HG03571 (cell line): ENCODE results near the gene PRCP.
"Not testable (repeated sequence)": the region's sequence is repeated elsewhere in the genome, so short reads cannot be mapped to it uniquely, and the experiment has no call there.

ENCODE experiments used
- ATAC-seq: cut with Tn5 transposase; IDR thresholded peaks from one replicate; pipeline ENCODE4 v1.9.1; 2021; ENCODE audit not compliant: unreplicated experiment

Gene PRCP

GRCh38 chr11:82900277-82901164 lies at the start of gene PRCP:
Gene PRCP (minus strand): TSS chr11:82900430. CDS start chr11:82900402, 28 bp downstream.
- peak; percentile 77 for ATAC-seq

GRCh38 chr11:82949352-82949751 lies 49.1 kb upstream of the PRCP start:
- ATAC-seq = no peak

GRCh38 chr11:82945682-82946081 lies 45.5 kb upstream of the PRCP start:
- no peak for ATAC-seq

- ATAC-seq = not testable (repeated sequence)
These were observed 44.8 kb upstream of the PRCP start for GRCh38 chr11:82945041-82945440.

- ATAC-seq = no peak
These were observed 44.0 kb upstream of the PRCP start for GRCh38 chr11:82944198-82944597.

- ATAC-seq = not testable (repeated sequence)
These were observed 43.2 kb upstream of the PRCP start for GRCh38 chr11:82943430-82943829.

GRCh38 chr11:82942376-82942775 lies 42.1 kb upstream of the PRCP start:
- no peak for ATAC-seq

- no peak for ATAC-seq
These were observed 39.2 kb upstream of the PRCP start for GRCh38 chr11:82939456-82939855.

- ATAC-seq = no peak
These were observed 37.3 kb upstream of the PRCP start for GRCh38 chr11:82937554-82937953.

- ATAC-seq = no peak
These were observed 36.0 kb upstream of the PRCP start for GRCh38 chr11:82936261-82936660.

- no peak for ATAC-seq
These were observed 32.3 kb upstream of the PRCP start for GRCh38 chr11:82932564-82932963.

GRCh38 chr11:82930734-82931133 lies 30.5 kb upstream of the PRCP start:
- ATAC-seq = no peak

- no peak for ATAC-seq
These were observed 30.0 kb upstream of the PRCP start for GRCh38 chr11:82930229-82930628.

GRCh38 chr11:82929121-82929520 lies 28.9 kb upstream of the PRCP start:
- ATAC-seq = no peak

- ATAC-seq = peak; percentile 57
These were observed 27.1 kb upstream of the PRCP start for GRCh38 chr11:82927264-82927880.

- no peak for ATAC-seq
These were observed 24.4 kb upstream of the PRCP start for GRCh38 chr11:82924522-82925224.

GRCh38 chr11:82922396-82923173 lies 22.4 kb upstream of the PRCP start:
- not testable (repeated sequence) for ATAC-seq

GRCh38 chr11:82920227-82920626 lies 20.0 kb upstream of the PRCP start:
- ATAC-seq = not testable (repeated sequence)

GRCh38 chr11:82919786-82920185 lies 19.6 kb upstream of the PRCP start:
- ATAC-seq = not testable (repeated sequence)

GRCh38 chr11:82909015-82909640 lies 8.9 kb upstream of the PRCP start:
- no peak for ATAC-seq
